Stimulated activated CD4-positive, alpha-beta T cell treated with anti-CD3 and anti-CD28 coated beads, TNF-alpha, amount 100 ng/mL, for 1 hour (primary cell): Measurements from ENCODE around the gene DZIP1L.

Source experiments
- DNase-seq, 3 donors: peaks; one replicate each; pipeline ENCODE4 v3.0.0-alpha.2; 2020; ENCODE audit warnings: low read depth in 3 of 3, low spot score in 1 of 3

The DZIP1L gene

GRCh38 chr3:138036572-138036971 is 78.8 kb downstream of the DZIP1L start:
- DNase-seq = no peak

GRCh38 chr3:138034918-138035317 is 80.5 kb downstream of the DZIP1L start:
- DNase-seq = no peak

- no peak for DNase-seq
These were observed 82.2 kb downstream of the DZIP1L start for GRCh38 chr3:138033202-138033691.

GRCh38 chr3:138032567-138032966 is 82.8 kb downstream of the DZIP1L start:
- no peak for DNase-seq

- no peak for DNase-seq
These were observed 83.9 kb downstream of the DZIP1L start for GRCh38 chr3:138031536-138031935.

- DNase-seq = no peak
These were observed 84.6 kb downstream of the DZIP1L start for GRCh38 chr3:138030734-138031280.

- no peak for DNase-seq
These were observed 87.6 kb downstream of the DZIP1L start for GRCh38 chr3:138027821-138028220.

- no peak for DNase-seq
These were observed 89.9 kb downstream of the DZIP1L start for GRCh38 chr3:138025553-138025952.

GRCh38 chr3:138023754-138024153 is 91.7 kb downstream of the DZIP1L start:
- no peak for DNase-seq

GRCh38 chr3:138019281-138020069 is 95.9 kb downstream of the DZIP1L start:
- DNase-seq = no peak

GRCh38 chr3:138016065-138016464 is 99.3 kb downstream of the DZIP1L start:
- no peak for DNase-seq

- no peak for DNase-seq
These were observed 102.9 kb downstream of the DZIP1L start for GRCh38 chr3:138012526-138012925.
